GM13976 (cell line): ENCODE results near the gene SGO1.

Experiments
- DNase-seq: peaks from one replicate; pipeline ENCODE4 v3.0.0; 2012; ENCODE audit warnings: low spot score
- in situ Hi-C: fragments of 300-500 bp; cut with MboI; formaldehyde crosslinking; loops from one replicate; pipeline ENCODE4 v1.12.0; 2022; ENCODE audit warnings: low sequenced_read_pairs, mixed read lengths, inconsistent platforms; ENCODE audit not compliant: unreplicated experiment
- TF ChIP-seq, protein P1 (sequence below): IDR thresholded peaks from 2 replicates; pipeline ENCODE4 v1.5.1; 2012; ENCODE audit warnings: borderline replicate concordance, mild to moderate bottlenecking; ENCODE audit not compliant: insufficient read depth; ENCODE audit errors: extremely low read depth, missing control alignments, control extremely low read depth

The SGO1 gene

DNA sequence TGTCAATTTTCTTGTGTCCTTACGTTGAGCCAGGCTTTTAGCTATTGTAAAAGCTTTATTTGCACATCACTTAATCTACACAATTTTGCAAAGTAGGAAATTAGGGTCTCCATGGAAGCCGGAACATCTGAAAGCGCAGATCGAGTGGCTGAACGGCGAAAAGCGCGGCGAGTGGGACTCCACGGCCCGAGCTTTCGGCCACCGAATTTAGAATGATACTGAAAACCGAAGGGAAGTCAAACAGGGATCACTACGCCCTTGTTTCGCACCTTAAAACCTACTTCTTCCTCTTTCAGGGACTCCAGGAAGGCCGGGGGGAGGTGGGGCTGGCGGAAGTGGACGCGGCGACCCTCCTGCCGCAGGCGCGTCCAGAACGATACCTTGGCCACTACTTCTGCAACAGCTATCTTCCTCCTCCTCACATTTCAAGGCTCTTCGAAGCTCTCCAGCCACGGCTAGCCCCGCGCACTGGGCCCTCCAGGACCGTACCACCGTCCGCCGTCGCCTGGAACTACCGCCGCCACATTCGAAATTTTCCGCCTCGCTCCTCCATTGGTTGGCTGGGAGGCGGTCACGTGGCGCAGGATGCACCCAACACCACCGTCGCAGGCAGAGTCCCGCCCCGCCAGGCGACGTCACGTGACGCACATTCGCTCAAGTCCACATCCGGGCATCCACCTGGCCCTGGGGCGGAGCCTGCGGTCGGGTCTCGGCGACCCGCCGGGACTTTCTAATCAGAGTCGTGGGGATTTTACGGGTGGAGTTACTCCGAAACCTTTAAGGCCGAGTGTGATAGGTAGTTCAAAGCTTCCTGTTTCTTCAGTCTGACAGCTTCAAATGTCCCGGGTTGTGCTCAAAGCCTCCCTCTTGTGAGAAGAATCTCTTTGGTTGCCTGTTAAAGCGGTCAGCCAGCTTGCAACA lies at the start of gene SGO1:
SGO1 (minus strand) TSS at position 528 of the 921 bp plus-strand sequence. CDS start 2,179 bp downstream, outside the sequence.
- DNase-seq = peak; percentile 96
- TF ChIP-seq, protein P1, sequence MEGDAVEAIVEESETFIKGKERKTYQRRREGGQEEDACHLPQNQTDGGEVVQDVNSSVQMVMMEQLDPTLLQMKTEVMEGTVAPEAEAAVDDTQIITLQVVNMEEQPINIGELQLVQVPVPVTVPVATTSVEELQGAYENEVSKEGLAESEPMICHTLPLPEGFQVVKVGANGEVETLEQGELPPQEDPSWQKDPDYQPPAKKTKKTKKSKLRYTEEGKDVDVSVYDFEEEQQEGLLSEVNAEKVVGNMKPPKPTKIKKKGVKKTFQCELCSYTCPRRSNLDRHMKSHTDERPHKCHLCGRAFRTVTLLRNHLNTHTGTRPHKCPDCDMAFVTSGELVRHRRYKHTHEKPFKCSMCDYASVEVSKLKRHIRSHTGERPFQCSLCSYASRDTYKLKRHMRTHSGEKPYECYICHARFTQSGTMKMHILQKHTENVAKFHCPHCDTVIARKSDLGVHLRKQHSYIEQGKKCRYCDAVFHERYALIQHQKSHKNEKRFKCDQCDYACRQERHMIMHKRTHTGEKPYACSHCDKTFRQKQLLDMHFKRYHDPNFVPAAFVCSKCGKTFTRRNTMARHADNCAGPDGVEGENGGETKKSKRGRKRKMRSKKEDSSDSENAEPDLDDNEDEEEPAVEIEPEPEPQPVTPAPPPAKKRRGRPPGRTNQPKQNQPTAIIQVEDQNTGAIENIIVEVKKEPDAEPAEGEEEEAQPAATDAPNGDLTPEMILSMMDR = no peak
- in situ Hi-C loops = no loop called here

DNA sequence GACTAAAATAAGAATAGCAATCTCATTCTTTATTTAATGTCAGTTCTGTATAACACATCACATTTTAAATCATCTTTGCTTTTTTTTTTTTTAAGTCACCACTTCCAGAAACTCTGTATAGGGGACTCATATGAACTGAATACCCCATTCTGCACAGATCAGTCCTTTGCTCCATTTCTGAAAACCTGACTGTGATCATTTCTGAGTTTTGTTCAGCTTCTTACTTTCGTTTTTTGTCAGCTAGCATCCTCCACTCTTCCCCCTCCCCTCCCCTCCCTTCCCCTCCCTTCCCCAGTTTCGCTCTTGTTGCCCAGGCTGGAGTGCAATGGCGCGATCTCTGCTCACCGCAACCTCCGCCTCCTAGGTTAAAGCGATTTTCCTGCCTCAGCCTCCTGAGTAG lies 49.8 kb upstream of the SGO1 start:
- TF ChIP-seq, protein P1 = no peak
- in situ Hi-C loops = no loop called here
- no peak for DNase-seq

DNA sequence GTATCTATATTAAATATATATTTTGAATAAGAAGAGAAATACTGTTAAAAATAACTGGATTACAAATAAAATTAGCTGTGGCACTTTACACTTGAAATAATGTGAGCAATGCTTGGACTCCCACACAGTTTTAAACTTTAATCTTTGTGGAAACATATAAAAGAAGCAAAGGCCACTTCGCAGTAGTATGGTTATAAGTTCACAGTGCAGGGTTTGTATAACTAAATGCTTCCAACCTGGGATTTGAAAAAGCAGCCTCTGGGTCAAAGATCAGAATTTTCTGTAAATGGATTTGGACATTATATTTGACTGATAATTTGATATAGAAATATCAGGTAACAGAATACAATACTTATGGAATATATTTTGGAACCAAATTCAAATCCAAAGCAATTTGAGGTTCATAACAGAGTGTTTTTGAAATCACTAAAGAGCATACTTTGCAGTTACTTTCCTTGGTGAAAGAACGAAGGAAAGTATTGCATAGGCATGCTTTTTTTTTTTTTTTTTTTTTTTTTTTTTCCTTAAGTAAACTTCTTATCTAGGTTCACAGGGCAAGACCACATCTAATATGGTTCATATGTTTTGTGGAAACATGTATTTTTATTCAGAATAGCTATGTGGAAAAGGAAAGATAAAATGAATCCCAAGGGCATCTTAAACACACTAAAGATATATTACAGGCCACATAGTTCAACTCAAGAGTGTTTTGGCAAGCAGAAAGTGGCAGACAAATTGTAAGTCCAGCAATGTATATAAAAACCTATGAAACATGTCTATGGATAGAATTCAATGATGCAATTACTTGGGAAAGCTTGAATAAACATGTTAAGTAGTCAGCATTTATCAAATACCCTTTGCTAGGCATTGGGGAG lies 47.1 kb upstream of the SGO1 start:
- in situ Hi-C loops = no loop called here
- TF ChIP-seq, protein P1 = no peak
- DNase-seq = no peak

DNA sequence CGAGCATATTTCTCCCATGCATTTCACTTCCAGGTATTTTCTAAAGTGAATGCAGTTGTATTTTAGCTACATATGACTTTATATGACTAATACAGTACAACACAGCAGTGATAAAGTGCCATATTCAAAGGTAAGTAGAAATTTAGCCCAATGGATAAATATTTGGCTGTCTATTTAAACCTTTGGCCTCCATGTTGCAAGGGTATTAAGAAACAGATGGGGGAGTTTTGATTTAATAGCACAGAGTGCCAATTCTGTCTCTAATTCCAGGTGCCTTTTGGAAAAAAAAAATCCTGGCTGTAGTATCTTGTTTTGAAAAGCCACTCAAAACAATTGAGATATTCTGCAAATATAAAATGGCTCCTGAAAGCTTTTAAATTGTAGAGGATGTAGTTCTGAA lies 44.9 kb upstream of the SGO1 start:
- DNase-seq = no peak
- in situ Hi-C loops = no loop called here
- TF ChIP-seq, protein P1 = no peak

DNA sequence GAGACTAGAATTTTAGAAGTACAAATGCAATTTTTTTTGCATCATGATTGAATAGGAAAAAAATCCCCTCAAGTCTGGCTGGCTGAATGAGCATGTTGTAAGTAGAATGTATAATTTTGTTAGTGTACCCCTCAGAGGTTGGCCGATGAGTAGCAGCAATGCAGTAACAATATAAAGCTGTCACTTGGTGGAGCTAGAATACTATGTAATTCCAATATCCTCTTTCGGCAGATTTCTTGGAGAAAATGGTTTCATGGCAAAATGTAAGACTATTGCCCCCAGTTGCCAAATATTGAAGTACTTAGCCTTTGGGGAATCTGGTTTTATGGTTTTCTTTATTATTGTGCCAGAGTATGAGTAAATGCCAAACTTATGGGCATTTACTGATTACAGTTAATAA lies 39.8 kb upstream of the SGO1 start:
- in situ Hi-C loops = no loop called here
- TF ChIP-seq, protein P1 = no peak
- no peak for DNase-seq

DNA sequence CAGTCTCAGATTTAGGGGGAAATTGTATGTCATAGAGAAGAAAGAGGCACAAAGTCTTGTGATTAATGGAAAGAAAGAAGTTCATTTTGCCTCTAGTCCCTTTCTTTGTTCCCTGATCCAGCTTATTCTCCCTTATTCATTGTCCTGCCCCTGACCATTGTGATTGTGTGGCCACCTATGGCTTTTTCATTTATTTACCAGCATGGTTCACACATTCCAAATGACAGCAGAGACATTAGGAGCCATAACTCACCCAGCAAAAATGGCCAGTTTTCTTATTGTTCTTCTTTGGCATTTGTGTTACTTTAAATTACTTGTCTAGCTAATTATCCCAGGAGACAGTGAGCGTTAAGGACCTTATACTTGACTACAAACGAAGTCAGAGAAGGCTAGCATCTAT lies 36.3 kb upstream of the SGO1 start:
- TF ChIP-seq, protein P1 = no peak
- DNase-seq = no peak
- in situ Hi-C loops = no loop called here
